ENCODE data around the gene SMYD3.

GRCh38 chr1:246295340-246295739 is 211.7 kb downstream of the SMYD3 start:
- TF ChIP-seq CTCF (IDR thresholded peaks at IDR 0.05) (no peak), POLR2AphosphoS5 (IDR thresholded peaks at IDR 0.05; ENCODE audit: low read depth, low read length) (no peak), SIN3A (IDR thresholded peaks at IDR 0.05; ENCODE audit: borderline replicate concordance, insufficient read depth, low read depth, low read length) (no peak), TCF7L2 (IDR thresholded peaks at IDR 0.05; ENCODE audit: low read depth, low read length) (no peak)
- TF ChIP-seq, protein P1, sequence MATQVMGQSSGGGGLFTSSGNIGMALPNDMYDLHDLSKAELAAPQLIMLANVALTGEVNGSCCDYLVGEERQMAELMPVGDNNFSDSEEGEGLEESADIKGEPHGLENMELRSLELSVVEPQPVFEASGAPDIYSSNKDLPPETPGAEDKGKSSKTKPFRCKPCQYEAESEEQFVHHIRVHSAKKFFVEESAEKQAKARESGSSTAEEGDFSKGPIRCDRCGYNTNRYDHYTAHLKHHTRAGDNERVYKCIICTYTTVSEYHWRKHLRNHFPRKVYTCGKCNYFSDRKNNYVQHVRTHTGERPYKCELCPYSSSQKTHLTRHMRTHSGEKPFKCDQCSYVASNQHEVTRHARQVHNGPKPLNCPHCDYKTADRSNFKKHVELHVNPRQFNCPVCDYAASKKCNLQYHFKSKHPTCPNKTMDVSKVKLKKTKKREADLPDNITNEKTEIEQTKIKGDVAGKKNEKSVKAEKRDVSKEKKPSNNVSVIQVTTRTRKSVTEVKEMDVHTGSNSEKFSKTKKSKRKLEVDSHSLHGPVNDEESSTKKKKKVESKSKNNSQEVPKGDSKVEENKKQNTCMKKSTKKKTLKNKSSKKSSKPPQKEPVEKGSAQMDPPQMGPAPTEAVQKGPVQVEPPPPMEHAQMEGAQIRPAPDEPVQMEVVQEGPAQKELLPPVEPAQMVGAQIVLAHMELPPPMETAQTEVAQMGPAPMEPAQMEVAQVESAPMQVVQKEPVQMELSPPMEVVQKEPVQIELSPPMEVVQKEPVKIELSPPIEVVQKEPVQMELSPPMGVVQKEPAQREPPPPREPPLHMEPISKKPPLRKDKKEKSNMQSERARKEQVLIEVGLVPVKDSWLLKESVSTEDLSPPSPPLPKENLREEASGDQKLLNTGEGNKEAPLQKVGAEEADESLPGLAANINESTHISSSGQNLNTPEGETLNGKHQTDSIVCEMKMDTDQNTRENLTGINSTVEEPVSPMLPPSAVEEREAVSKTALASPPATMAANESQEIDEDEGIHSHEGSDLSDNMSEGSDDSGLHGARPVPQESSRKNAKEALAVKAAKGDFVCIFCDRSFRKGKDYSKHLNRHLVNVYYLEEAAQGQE (IDR thresholded peaks at IDR 0.05; ENCODE audit: insufficient read depth in 1 of 2, low read depth in 2 of 2, low read length in 1 of 2) = no peak

Measured in Panc1 (cell line).